Measurements from ENCODE around the gene RHBDL1.
A peak's percentile ranks its signal among the peaks of the same experiment; 100 is the strongest.

GRCh38 chr16:720447-720989 lies 45.0 kb downstream of the RHBDL1 start:
- peak in 2 of 3 experiments; percentile 2 to 31 for TF ChIP-seq CTCF (optimal IDR thresholded peaks at IDR 0.05 in 1 of 3, IDR thresholded peaks at IDR 0.05 in 1 of 3, conservative IDR thresholded peaks at IDR 0.05 in 1 of 3; ENCODE audit: extremely low read depth in 1 of 3, insufficient read depth in 2 of 3, low read length in 3 of 3)
- TF ChIP-seq EZH2 (IDR thresholded peaks at IDR 0.05; ENCODE audit: low read length) = no peak
